ENCODE results near the gene TTR.

The TTR gene

DNA sequence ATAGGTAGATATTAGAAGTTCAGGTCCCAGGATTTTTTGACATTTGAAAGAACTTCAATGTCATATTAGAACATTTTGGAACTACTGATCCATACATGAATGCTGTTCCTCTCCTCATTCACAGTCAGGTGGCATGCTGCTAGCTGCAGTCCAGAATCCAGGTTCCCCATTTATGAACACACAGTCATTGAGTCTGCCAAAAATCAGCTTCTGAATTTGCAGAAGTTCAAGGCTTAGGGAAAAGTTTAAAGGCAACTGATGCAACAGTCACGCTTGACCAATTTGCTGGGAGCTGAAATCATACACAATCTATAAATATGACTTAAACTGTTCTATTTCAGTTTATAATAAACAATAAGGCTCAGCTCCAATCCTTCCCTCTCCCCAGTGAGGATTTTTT, 17.3 kb upstream of the TTR start:
- Histone ChIP-seq H3K27me3 (ENCODE audit: insufficient read depth, low read depth, severe bottlenecking) (peaks cover 14% of the 10 kb centered on the region), H3K9me3 (ENCODE audit: severe bottlenecking) (no peaks in the 10 kb centered on the region), H3K27ac (no peak overlapping the region), H3K4me3 (ENCODE audit: low read depth, low read length) (no peak overlapping the region), H3K36me3 (no peaks in the 10 kb centered on the region)
- no peak for DNase-seq
- TF ChIP-seq, protein P1, sequence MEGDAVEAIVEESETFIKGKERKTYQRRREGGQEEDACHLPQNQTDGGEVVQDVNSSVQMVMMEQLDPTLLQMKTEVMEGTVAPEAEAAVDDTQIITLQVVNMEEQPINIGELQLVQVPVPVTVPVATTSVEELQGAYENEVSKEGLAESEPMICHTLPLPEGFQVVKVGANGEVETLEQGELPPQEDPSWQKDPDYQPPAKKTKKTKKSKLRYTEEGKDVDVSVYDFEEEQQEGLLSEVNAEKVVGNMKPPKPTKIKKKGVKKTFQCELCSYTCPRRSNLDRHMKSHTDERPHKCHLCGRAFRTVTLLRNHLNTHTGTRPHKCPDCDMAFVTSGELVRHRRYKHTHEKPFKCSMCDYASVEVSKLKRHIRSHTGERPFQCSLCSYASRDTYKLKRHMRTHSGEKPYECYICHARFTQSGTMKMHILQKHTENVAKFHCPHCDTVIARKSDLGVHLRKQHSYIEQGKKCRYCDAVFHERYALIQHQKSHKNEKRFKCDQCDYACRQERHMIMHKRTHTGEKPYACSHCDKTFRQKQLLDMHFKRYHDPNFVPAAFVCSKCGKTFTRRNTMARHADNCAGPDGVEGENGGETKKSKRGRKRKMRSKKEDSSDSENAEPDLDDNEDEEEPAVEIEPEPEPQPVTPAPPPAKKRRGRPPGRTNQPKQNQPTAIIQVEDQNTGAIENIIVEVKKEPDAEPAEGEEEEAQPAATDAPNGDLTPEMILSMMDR (IDR thresholded peaks at IDR 0.05; ENCODE audit: low read depth, low read length): no peak

DNA sequence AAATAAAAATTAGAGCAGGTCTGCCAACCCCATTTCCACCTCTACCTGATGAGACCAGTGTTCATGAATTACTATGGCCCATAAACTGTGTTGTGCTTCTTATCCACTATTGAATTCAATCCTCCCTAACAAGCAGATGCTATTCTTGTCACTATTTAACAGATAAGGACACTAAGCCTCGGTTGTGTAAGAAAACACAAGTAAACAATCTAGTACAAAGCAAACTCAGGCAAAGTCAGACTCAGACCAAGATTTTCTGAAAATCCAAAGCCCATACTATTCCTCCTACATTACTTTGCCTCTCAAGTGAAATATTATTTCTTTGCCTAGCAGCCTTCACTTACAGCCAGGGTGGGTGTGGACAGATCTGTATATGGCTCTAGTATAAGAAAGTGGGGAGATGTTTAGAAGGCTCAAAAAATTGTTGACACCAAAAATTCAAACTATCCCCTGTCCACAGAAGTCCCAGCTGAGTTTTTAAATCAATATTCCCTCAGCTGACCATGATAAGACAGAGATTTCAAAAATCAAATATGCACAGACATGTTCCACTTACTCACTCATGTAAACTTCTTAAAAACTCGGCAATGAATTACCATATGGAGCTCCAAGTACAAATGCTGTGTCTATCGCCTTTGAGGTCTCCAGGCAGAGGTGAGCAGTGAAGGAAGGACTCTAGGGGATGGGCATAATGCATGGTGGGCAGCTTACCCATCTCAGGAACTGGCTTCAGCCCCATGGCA, 16.0 kb upstream of the TTR start:
- TF ChIP-seq, protein P1 (IDR thresholded peaks at IDR 0.05; ENCODE audit: low read depth, low read length): no peak
- H3K4me3 ChIP-seq (ENCODE audit: low read depth, low read length): no peak overlapping the region
- no peak overlapping the region for H3K27ac ChIP-seq
- H3K27me3 ChIP-seq (ENCODE audit: insufficient read depth, low read depth, severe bottlenecking): peaks cover 11% of the 10 kb centered on the region
- no peak for DNase-seq
- H3K36me3 ChIP-seq: no peaks in the 10 kb centered on the region
- no peaks in the 10 kb centered on the region for H3K9me3 ChIP-seq (ENCODE audit: severe bottlenecking)

DNA sequence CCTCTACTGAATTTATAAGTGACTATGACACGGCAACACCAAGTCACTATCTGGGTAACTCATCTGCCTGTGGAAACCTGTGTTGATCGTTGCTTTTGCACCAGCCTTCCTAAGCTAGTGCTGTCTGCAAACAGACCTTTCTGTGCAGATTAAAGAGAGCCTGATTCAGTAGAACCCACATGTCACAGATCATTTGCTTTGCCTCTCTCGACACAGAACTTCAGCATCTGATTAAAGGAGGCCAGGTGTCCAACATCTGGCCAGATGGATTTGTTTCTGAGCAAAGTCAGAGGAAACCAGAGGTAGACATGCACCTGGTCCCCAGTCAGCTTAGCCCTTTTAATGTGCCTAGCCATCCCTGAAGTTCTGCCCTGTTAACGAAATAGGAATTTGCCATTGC, 15.0 kb upstream of the TTR start:
- no peaks in the 10 kb centered on the region for H3K9me3 ChIP-seq (ENCODE audit: severe bottlenecking)
- no peak overlapping the region for H3K27ac ChIP-seq
- H3K4me3 ChIP-seq (ENCODE audit: low read depth, low read length): no peak overlapping the region
- DNase-seq: no peak
- no peaks in the 10 kb centered on the region for H3K36me3 ChIP-seq
- TF ChIP-seq, protein P1 (IDR thresholded peaks at IDR 0.05; ENCODE audit: low read depth, low read length): no peak
- H3K27me3 ChIP-seq (ENCODE audit: insufficient read depth, low read depth, severe bottlenecking): peaks cover 11% of the 10 kb centered on the region

DNA sequence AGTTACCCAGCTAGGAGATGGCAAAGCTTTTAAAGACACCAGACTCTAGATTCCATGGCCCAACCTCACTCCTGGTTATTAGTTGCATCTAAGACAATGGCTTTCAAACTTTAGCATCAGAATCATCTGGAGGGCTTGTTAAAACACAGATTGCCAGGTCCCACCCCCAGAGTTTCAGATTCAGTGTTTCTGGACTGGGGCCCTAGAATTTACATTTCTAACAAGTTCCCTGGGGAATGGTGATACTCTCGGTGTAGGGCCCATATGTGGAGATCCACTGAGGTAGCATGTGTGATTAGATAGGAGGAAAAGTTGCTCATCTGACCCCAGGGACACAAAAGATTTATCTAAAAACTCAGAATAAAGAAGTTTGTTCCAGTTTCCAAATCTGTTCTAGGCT, 14.5 kb upstream of the TTR start:
- peaks cover 11% of the 10 kb centered on the region for H3K27me3 ChIP-seq (ENCODE audit: insufficient read depth, low read depth, severe bottlenecking)
- H3K27ac ChIP-seq: no peak overlapping the region
- no peak overlapping the region for H3K4me3 ChIP-seq (ENCODE audit: low read depth, low read length)
- no peaks in the 10 kb centered on the region for H3K9me3 ChIP-seq (ENCODE audit: severe bottlenecking)
- TF ChIP-seq, protein P1 (IDR thresholded peaks at IDR 0.05; ENCODE audit: low read depth, low read length): no peak
- no peak for DNase-seq
- no peaks in the 10 kb centered on the region for H3K36me3 ChIP-seq

DNA sequence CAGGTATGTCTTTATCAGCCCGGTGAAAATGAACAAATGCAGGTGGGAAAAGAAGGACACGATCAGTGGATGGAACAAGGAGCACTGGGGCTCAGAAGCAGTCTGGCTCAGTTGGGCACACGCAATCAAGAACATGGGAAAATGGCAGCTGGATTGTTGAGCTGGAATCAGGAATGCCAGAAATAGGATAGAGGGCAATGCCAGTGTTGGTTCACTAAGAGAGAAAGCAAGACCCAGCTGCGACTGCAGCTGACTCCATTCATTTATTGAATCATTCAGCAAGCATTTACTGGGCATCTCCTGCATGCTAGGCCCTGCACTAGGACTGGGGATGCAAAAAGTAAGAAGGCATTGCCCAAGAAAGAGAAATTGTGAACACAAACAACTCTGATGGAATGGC, 13.6 kb upstream of the TTR start:
- Histone ChIP-seq H3K4me3 (ENCODE audit: low read depth, low read length) (no peak overlapping the region), H3K36me3 (no peaks in the 10 kb centered on the region), H3K27me3 (ENCODE audit: insufficient read depth, low read depth, severe bottlenecking) (peaks cover 6% of the 10 kb centered on the region), H3K27ac (no peak overlapping the region), H3K9me3 (ENCODE audit: severe bottlenecking) (no peaks in the 10 kb centered on the region)
- TF ChIP-seq, protein P1 (IDR thresholded peaks at IDR 0.05; ENCODE audit: low read depth, low read length): no peak
- DNase-seq: no peak

DNA sequence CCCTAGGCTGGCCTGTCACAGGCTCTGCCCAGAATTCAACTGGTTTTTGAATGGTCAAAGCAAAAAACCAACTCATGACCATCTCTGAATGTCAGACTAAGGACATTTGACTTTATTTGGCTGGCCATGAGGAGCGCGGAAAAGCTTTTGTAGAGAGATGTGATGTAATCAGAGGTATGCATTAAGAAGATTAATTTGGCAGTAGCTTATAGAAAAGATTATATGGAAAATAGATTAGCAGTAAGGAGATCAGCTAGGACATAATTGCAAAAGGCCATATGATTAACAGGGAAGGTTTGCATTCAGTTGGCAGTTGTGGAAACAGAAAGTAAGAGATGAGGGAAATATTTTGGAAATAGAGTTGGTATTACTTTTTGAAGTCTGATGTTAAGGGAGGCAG, 12.3 kb upstream of the TTR start:
- TF ChIP-seq, protein P1 (IDR thresholded peaks at IDR 0.05; ENCODE audit: low read depth, low read length): no peak
- Histone ChIP-seq H3K9me3 (ENCODE audit: severe bottlenecking) (no peaks in the 10 kb centered on the region), H3K27ac (no peak overlapping the region), H3K36me3 (no peaks in the 10 kb centered on the region), H3K4me3 (ENCODE audit: low read depth, low read length) (no peak overlapping the region), H3K27me3 (ENCODE audit: insufficient read depth, low read depth, severe bottlenecking) (peaks cover 3% of the 10 kb centered on the region)
- no peak for DNase-seq
